GM21786 (cell line): ENCODE data around the gene PDCD1.
A peak's percentile ranks its signal among the peaks of the same experiment; 100 is the strongest.

Experiments
- ATAC-seq: cut with Tn5 transposase; IDR thresholded peaks from one replicate; pipeline ENCODE4 v1.9.1; 2021; ENCODE audit not compliant: unreplicated experiment

The PDCD1 gene

DNA sequence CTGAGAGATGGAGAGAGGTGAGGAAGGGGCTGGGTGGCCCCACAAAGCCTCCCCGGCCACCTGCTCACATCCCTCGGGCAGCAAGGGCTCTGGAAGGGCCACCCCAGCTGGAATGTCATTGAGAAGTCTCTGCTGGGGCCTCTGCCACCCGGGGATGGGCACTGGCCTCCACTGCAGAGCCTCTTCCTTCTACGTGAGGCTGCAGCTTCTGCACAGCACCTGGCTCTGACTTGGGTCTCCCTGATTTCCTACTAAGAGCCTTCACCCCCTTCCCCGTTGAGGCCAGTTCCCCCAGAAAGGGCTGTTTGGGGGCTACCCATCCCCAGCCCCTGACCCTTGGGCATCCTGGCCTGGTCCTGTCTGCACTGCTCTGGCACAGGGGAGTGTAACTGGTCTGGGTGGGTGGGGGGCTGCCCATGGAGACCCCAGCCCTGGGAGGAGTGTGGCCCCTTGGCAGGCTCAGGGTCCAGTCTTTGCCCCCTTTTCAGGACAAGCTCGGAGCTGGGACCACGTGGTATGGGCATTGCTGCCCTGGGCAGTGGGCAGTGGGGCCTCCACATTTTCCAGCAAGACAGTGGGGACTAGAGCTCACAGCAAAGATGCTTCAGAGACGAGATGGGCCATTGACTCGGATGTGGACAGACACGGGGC lies 5.6 kb downstream of the PDCD1 start:
- ATAC-seq: no peak

- no peak for ATAC-seq
Measured at GRCh38 chr2:241852116-241852980, 6.3 kb downstream of the PDCD1 start.

- ATAC-seq: no peak
Measured at GRCh38 chr2:241851325-241852115, 7.2 kb downstream of the PDCD1 start.

- ATAC-seq: no peak
Measured at GRCh38 chr2:241850544-241851324, 8.0 kb downstream of the PDCD1 start.

DNA sequence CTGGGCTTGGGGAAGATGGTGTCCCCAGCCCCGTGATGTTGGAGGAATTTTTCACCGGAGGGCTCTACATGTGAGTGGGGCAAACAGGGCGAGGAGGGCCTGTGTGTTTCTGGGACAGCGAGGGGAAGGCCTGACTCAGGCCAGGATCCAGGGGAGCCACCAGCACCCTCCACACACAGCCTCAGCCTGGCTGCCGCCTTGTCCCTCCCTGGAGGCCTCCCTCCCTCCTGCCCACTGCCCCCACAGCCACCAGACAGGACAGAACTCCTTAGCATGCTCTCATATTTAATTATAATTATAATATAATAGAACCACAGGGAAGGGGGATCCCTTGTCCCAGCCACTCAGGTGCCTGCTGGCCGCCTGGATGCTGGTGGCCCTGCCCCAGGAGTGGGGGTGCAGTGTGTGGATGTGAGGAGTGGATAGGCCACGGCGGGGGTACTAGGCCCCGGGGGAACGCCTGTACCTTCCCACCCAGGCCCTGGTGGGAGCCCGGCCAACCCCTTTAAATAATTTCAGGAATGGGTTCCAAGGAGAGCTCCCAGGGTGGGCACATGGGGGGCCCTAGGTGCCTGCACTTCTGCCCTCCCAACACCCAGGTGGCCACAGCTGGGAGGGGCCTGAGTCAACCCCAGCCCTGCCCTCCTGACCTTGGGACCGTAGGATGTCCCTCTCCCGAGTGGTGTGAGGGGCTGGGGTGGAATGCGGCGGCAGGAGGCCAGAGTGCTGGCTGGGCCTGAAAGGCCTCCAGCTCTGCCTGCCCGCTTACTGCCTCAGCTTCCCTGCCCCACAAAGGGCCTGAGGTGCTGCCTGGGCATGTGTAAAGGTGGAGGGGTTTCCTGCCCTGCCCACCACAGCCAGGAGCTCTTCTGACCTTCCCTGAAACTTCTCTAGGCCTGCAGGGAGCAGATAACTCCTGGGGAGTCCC lies 8.8 kb downstream of the PDCD1 start:
- no peak for ATAC-seq

- ATAC-seq: no peak
Measured at GRCh38 chr2:241848761-241849615, 9.7 kb downstream of the PDCD1 start.

- ATAC-seq: no peak
Measured at GRCh38 chr2:241846406-241846805, 12.3 kb downstream of the PDCD1 start.

GRCh38 chr2:241844831-241845578 lies 13.7 kb downstream of the PDCD1 start:
- ATAC-seq: no peak

- ATAC-seq: peak; percentile 43
Measured at GRCh38 chr2:241844066-241844728, 14.5 kb downstream of the PDCD1 start.

DNA sequence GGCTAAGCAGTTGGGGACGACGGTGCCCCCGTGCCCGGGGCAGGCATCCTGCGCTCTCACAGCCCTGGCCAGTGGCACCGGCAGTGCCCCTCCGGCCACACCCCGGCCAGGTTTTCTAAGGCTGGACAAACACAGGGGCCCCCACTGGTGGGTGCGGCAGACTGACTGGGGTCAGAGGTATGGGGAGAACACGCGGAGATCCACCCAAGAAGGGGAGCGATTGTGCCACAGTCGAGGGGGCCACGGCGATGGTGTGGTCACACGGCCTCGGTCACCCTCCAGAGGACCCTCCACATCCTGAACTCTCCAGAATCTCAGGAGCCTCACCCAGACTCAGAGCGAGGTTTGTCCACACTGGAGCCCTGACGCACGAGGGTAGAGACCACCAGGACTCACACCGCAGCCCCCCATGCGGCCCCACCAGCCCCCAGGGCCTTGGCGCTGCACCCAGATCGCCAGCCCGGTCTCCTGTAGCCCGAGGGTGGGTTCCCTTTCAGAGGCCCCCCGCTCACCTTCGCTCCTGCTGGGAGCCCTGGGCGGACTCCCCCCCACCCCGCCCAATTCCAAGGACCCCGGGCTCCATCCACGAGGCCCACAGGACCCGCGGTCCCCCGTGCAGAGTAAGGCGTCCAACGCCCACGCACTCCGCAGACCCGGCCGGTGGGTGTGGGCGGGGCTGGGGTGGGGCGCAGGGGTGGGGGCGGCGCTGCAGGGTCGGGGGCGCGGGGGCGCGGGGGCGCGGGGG lies 15.2 kb downstream of the PDCD1 start:
- ATAC-seq: no peak

DNA sequence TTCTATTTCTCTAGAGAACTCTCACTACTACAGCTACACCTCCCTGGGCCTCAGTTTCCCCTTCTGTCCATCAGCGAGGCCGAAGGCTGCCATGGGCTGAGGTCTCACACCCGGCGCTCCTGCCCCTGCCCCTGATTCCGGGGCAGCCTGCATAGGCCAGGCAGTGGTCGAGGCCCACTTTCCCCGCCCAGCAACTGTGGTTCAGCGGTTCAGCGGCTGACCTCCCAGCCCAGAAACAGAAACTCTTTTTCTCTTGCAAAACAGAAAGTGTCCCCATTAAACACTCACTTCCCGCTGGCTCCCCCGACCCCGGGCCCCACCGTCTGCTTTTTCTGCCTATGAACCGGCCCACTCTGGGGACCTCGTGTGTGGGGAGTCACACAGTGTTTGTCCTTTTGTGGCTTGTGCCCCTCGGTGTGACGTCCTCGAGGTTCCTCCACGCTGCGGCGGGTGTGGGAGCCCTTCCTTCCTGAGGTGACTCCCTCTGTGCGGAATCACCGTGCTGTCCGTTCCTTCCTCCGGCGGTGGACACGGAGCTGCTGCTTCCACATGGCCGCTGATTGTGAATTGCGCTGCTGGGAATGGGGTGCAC lies 16.0 kb downstream of the PDCD1 start:
- ATAC-seq: peak; percentile 69

DNA sequence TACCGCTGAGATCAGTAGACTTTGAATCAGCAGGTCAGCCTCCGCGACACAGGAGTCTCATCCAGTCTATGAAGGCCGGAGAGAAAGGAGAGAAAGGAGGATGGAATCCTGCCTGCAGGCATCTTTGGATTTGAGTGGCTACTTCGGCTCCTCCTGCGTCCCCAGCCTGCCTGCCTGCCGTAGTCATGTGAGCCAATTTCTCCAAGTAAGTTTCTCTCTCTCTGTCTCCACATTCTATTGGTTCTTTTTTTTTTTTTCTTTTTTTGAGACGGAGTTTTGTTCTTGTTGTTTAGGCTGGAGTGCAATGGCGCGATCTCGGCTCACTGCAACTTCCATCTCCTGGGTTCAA lies 16.7 kb downstream of the PDCD1 start:
- no peak for ATAC-seq

DNA sequence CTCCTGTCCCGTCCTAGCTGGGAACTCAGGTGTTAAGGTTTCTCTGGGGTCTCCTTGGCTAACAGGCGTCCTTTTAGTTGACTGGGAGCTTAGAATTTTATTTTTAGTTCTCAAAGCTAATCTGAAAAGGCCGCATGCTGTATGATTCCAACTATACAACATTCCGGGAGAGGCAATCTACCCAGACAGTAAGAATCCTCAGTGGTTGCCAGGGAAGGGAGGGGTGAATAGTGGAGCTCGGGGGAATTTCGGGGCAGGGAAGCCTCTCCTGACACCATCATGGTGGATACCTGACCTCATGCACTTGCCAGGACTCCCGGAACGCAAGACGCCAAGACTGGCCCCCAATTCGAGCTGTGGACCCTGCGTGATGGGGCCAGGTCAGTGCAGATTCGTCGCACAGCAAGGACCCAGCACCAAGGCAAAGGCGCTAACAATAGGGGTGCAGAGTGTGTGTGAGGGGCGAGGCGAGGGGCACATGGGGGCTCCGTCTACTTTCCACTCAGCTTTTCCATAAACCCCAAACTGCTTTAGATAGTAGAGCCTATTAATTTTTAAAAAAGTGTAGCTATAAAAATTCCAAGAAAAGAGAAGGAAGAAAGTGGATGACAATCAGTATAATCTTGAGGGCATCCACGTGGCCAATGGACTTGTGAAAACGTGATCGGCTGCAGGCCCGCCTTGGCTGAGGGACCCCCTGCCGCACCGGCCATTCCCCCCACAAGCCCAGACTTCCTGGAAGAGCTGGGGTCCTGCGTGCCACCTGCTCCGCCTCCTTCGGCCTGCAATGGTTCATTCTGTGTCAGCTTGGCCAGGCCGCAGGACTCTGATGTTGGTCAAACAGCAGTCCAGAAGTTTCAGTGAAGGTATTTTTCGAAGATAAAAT lies 17.3 kb downstream of the PDCD1 start:
- ATAC-seq: no peak

DNA sequence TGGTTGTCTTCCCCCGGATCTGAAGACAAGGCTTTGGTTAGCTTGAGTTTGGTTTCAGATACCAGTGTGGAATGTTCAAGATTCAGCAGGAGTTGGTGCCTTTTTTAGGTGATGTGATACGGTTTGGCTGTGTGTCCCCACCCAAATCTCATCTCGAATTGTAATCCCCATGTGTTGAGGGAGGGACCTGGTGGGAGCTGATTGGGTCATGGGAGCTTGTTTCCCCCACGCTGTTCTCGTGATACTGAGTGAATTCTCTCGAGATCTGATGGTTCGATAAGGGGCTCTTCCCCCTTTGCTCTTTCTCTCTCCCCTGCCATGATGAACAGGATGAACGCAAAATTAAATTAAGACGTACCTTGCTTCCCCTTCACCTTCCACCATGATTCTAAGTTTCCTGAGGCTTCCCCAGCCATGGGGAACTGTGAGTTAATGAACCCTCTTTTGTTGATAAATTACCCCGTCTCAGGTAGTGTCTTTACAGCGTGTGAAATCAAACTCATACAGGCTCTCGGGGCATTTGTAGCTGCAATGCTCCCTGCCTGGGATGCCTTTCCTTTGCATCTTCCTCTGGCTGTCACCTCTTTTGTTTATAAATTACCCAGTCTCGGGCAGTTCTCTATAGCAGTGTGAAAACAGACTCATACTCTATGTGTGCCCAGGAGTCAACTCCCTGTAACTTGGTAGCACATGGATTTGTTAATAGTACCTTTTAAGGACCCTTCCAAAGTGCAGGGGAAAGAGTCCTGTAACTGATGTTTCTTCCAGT lies 21.3 kb downstream of the PDCD1 start:
- no peak for ATAC-seq

- no peak for ATAC-seq
Measured at GRCh38 chr2:241836292-241836691, 22.4 kb downstream of the PDCD1 start.
